GM21737 (cell line): ENCODE measurements around the gene BCOR.

ENCODE experiments used
- ATAC-seq: cut with Tn5 transposase; IDR thresholded peaks from one replicate; pipeline ENCODE4 v1.9.1; 2021; ENCODE audit warnings: mild to moderate bottlenecking, moderate library complexity; ENCODE audit not compliant: unreplicated experiment

BCOR gene

DNA sequence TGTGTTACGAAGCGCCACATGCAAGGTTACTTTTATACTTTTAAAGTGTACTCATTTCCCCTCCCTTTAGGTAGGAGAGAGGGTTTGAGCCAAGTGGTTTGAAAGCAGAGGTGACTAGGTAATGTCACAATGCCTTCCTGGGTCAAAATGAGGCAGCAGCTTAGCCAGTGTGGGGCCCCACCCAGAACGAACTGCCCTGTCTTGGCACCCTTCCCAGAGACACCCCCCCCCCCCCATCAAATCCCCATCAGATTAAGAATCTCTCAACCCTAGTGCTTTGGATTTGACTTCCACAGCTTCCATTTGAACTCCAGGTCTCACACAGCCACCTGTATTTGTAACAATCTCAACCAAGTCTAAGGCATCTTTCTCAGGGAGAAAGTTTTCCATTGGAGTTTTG is 31.1 kb downstream of the BCOR start:
- no peak for ATAC-seq

DNA sequence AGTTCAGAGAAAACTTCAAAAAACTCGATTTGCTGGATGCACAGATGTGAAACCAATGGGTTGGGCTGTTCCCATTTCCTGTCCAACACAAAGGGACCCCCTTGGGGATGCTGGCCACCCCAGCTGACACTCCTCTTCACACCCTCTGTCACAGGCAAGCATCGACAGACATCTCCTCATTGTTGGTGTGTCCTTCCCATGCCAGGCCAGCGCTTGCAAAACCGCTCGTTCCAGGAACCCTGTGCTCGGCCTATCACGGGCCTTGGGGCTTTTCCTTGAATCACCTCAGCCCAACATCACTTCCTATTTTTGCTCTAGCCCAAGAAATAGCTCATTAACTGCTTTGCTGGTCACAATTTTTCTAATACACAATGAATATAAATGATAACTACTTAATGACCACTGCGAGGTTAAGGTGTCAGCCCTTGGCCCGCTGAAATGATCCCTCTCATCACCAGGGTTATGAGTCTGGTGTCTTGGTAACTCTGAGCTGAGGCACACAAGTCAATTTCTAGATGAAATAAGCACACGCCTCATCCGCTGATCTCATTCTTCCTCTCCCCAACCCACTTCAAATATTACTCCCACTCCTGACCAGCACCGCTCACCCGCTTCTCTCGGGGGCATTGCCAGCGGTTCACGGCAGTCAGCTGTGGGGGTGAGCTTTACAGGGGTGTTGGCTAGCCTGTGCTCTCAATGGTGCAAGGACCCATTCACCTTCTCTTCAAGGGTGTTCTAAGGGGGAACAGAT is 32.3 kb downstream of the BCOR start:
- no peak for ATAC-seq

DNA sequence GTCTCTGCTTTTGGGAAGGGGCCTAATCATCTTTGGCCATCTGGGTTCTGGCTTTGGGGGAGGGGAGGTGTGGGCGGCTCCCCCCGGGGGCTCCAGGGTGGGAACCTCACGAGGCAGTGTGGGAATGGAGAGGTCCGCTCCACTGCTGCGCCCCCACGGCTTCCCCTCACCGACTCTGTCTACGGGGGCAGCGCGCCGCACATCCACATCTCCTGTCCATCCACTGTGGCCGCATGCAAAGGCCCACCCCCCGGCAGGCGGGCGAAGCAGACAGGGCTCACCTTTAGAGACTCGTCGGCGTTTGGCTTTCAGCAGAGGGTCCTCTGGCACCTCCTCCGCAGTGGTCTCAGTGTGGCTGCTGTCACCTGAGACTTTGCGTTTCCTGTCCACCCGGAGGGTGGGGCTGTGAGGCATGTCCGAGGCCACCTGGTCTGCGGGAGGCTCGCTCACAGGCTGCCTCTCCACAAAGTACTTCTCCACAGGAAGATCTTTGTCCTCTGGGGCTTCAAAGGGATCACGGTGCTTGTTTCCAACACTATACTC is 33.6 kb downstream of the BCOR start:
- ATAC-seq, result no peak

DNA sequence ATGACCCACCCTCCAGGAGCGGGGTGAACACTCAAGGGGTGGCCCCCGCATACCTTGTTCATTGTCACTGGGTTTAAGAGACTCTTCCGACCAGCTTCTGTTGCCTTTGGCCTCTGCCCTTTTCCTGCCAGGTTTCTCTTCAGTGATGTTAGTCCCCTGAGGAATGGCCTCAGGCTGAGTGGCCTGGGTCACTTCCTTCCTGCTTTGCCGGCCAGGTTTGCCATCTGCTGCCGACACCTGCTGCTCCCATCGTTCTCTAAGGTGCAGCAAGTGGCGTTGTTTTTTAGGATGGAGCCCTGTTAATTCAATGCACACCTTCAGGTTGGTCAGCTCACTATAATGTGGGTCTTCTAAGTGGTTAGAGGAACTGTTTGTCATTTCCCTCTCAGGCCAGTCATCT is 34.2 kb downstream of the BCOR start:
- ATAC-seq, result no peak

DNA sequence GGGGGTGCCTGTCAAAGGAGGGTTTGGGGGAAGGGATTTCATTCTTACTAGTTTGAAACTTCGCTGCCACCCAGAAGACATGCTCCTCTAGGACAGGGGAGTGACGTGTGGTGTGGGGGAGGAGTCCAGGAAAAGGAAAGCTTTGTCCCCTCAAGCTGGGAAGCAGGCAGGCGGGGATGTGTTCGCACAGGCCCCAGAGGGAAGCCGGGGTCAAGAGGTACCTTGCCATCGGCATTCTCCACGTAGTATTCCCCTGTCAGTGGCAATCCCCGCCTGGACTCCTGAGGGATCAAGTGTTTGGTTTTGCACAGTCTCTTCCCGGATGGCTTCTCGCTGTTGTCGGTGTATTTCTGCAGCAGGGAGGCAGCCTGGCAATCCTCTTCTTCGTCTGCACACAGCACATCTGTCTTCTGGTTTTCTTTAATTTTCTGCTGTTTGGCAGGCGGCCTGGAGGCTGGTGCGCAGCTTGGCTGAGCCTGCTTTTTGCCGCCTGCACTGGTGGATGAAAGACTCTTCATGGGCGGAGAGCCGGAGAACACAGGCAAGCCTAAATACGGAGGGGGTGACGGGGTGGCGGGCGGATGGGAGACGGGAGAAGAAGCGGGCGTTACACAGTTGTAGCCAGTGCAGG is 35.1 kb downstream of the BCOR start:
- no peak for ATAC-seq

DNA sequence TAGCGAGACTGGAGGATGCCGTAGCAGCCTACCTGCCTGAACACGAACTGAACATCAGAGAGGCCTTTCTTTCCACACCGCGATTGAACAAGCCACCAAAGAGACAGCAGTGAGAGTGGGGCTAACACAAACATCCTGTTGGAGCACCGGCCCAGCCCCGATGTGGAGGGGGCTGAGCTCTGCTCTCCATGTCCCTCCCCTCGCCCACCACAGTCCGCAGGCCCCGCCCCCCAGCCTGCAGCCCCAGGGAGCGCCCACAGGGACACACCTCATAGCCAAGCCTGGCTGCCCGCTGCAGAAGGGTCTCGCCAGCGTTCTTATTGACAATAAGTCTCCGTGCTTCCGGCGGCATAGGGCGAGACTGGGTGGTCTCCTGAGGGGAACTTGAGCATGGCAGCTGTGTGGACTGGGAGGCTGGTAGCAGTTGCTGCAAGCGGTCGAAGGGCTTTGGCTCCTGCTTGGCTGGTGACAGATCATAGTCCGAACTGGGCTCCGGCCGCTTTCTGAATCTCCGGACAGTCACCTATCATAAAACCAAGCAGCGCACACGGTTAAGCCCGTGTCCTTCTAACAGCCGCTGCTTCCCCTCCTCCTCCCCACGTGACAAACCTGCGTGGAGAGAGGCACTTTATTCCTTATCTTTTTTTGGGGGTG is 35.8 kb downstream of the BCOR start:
- ATAC-seq, result no peak

DNA sequence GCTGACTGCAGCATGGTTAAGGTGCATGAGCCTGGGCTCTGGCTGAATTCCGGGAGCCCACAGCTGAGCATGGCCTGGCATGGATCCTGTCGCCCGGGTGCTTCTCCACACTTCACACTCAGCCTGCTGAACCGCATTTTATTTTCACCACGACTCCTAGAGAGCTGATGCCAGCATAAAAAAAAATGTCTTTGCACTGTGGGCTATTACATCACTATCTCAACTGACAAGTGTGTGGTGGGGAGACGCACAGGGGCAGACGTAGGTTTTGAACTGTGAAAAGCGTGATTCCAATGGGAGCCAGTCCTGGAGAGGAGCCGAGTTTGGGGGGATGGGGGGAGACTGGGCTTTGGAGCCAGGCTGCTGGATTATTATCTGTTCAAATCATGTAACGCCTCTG is 36.8 kb downstream of the BCOR start:
- ATAC-seq, result no peak

DNA sequence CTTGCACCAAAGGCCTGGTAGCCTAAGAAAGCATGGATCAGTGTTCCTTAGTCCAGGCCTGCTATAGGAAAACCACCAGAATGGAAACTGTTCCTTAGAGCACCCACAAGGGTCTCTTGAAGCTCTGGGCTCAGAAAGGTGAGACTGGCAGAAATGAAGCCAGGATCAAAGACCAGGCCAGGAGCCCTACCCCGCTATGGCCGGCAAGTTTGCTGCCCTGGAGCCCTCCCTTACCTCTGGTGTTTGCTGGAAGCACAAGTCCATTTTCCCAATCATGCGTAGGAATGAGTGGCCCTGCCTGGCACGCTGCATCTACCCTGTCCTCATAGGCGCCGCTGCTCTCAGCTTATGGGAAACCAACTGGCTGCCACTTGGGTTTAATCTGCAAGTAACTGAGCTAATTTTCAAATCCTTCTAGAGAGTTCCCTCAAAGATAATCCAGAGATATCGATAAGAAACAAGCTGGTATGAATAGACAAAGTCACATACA is 37.4 kb downstream of the BCOR start:
- no peak for ATAC-seq

DNA sequence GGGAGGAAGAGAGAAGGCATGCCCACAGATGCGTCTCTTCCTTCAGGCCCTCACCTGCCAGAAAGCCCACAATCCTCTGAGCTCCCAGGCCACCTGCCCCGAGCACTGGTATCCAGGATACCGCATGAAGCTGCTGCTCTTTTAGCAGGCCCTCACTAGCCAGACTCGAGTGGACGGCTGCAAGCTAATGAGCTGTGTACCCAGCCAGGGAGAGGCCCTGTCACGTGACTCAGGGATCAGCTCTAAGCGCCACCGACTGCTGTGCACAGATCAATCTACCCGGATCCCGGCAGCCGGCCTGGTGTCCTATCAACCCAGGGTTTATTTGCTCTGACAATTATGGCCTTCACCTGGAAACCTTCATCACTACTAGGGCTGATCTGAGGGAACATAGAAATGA is 39.0 kb downstream of the BCOR start:
- ATAC-seq, result no peak

DNA sequence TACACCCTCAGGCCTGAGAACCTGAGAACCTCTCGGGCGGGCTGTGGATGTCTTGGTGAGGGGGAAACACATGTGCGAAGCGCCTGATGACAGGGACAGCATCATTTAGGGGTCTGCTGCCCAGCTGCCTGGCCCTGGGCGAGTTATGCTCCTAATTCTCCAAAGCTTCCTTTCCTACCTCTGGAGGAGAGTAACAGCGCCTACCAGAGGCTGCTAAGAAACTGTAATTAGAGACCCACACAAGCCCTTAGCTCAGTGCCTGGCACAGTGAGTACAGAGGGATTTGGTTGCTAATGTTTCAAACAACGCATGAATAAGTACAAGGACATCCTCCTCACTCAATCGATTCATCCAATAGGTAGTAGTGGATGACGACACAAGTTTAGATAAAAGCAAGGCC is 40.4 kb downstream of the BCOR start:
- ATAC-seq, result no peak

DNA sequence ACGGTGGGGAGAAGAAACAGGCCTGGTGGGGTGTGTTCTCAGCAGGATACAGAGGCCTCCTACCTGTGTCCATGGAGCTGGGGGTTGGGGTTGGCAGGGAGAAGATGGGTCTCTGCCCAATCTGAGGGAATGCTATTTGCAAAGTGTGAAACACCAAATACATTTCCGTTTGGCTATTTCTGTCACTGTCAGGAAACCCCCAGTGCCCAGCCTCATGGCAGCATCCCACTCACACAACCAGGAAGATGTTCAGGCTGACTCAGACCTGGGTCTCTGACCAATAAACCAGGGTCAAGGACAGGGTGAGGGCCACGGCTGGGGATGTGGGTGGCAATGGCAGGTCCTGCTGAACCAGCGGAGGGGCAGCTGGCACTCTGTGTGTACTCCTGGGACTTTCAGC is 41.3 kb downstream of the BCOR start:
- ATAC-seq, result no peak

DNA sequence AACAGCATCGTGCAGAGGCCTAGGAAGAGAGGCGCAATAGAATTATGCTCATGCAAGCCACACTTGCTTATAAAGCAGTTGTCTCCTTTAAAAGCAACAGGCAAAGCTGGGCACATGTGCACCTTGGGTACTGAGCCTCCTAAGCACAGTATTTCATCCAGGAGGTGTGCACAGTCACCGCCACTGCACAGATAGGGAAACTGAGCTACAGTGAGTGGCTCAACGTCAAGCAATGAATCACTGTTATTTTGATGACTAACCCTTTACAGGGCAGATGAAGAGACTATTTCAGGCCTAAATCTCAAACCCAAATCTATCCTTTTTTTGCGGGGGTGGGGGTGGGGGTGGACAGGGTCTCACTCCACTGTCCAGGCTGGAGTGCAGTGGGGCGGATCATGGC is 42.3 kb downstream of the BCOR start:
- ATAC-seq, result no peak

DNA sequence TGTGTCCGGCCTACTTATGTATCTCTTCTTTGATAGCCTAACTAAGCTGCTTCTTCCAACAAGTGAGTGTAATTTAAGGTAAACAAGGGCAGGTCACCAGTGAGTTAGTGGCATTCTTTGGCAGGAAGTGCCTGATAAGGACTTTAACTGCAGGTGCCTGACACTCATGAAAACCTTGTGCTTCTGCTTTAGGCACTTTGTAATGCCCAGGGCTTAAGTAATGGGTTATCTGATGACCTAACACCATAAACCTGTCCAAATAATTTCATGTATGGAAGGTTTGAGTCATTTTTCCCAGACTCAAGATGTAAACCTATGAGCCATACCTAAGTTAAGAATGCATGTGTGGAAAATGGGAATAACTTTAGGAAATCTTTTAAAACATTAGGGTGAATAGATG is 43.0 kb downstream of the BCOR start:
- ATAC-seq, result no peak

DNA sequence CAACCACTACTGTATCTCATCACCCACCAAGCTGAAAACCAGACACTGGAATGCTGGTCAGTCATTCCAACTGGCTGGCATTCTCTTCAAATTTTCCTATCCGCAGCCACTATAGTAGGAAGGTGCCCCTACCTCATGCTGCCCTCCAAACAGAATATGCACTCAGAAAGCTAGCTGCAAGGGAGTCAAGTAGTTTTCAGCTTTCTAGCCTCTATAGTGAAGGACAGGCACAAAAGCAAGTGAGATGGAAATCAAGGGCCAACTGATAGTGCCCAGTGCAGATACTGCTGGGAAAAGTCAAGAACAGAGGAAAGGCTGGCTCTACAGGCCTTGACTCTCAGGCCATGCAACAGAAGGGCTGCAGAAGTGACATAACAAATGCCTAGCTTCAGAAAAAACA is 47.2 kb downstream of the BCOR start:
- no peak for ATAC-seq

DNA sequence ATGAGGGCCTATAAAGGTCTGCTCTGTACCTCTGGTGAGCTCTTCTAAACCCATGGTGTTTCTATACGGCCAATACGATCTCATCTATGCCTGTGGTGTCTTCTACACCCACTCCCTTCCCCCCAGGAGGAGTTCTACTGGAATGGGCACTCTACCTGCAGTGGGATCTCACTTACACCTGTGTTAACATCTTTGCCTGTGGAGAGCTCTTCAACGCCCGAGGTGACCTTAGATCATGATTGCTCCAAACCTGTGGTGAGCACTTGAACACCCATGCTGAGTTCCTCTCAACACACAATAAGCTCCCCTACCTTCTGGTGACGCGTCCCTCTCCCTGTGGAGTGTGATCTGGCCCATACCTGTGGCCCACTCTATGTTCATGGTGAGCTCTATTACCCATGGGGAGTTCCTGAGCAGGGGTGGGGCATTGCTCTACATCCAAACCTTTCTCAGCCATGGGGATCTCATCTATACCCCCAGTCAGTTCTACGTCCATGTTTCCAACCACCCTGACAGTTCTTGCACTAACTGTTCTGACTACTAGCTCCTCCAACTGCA is 48.6 kb downstream of the BCOR start:
- no peak for ATAC-seq

DNA sequence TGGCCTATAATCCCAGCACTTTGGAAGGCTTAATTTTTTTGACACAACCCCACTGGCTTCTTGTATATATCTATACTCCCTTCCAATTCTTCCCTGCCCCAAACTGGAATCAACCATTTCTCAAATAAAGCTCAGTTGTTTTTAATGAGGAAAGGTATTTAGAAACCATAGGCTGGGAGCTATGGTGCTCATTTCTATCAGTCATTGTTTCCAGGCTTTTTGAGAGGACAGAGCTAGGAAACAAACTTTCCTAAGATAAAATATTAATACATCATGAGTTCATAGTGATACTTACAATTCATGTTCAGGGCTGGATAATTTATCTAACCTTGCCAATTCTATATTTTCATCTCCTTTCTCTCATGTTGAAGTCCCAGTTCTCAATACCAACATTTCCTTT is 50.3 kb downstream of the BCOR start:
- ATAC-seq, result no peak

DNA sequence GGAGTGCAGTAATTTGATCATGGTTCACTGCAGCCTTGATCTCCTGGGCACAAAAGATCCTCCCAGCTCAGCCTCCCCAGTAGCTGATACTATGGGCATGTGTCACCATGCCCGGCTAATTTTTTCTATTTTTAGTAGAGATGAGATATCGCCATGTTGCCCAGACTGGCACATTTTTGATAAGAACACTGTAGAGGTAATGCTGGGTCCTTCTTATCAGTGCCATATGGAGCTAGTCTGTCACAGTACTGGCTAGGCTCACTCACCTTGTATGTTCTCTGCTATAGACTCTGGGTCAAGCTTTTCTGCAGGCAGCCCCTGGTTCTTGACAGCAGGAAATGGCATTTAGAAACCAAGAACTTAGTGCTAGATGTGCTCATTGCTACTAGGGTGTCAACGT is 53.9 kb downstream of the BCOR start:
- no peak for ATAC-seq

DNA sequence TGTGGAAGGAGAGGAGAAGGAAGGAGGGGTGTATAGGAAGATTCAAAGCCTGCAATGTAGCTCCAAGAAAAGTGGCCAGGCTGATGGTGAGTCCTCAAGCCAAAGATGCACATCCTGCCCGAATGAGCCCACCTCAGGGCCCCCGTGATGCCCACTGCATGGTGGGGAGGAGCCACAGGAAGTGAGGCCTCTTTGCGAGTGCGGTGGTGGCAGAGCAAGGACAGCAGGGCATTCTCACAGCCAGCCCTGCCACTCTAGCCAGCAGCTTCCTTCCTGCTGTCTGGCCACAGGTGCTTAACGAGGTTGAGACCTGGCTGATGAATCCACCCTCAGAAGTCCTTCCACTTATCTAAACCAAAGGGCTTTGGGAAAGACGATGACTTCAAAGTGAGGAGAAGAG is 55.8 kb downstream of the BCOR start:
- no peak for ATAC-seq

DNA sequence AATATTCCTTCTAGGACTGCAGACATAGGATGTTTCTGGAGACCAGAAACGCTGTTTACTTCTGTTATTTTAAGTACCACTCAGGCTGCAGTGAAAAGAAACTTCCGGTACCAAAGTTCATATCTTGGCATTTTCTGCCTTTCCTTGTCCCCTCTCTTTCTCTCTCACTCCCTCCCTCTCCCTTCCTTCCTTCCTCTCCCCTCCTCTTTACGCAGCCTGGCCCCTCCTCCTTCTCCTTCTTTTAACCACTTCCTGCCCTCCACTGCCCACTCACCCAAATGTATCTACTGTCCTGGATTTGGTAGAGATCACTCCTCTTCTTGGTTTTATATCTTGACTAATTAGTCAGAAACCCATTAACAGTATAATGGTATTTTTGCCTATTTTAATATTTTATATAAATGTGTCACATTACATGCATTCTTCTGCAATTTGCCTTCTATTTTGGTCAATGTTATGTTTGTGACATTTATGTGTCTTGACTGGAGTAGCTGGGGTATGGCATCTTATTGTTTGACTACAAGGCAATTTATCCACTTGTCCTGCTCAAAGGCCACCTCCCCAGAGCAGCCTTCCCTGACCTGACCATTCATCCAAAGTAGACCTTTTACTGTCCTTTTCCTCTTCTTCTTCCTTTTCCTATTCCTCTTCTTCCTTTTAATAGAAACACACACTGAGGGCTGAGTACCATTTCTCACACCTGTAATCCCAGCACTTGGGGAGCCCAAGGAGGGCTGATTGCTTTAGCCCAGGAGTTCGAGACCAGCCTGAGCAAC is 56.9 kb downstream of the BCOR start:
- ATAC-seq, result no peak

DNA sequence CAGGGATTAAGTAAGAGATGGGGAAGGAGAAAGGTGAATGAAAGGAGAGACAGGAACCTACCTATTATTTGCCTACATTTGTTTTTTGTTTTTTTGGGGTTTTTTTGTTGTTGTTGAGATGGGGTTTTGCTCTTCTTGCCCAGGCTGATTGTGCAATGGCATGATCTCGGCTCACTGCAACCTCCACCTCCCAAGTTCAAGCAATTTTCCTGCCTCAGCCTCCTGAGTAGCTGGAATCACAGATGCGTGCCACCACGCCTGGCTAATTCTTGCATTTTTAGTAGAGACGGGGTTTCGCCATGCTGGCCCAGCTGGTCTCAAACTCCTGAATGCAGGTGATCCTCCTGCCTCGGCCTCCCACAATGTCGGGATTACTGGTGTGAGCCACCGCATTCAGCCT is 57.9 kb downstream of the BCOR start:
- ATAC-seq, result no peak

DNA sequence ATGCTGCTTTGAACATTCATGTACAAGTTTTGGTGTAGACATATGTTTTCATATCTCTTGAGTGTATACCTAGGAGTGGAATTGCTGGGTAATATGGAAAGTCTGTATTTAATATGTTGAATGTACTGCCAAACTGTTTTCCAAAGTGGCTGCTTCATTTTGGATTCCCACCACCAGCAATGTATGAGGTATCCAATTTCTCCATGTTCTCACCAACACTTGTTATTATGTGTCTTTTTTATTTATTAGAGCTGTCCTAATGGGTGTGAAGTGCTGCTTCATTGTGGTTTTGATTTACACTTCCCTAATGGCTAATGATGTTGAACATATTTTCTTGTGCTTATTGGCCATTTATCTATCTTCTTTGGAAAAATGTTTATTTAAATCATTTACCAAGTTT is 60.4 kb downstream of the BCOR start:
- no peak for ATAC-seq
